Neural cell (in vitro differentiated cells): Measurements from ENCODE around the gene CMTM6.

ENCODE experiments used
- EP300 ChIP-seq: fragments of 450-650 bp; conservative IDR thresholded peaks from 2 replicates; pipeline ENCODE4 v1.6.1; 2014; ENCODE audit warnings: antibody characterized with exemption, mild to moderate bottlenecking, moderate library complexity; ENCODE audit not compliant: poor library complexity, severe bottlenecking
- EZH2 ChIP-seq: fragments of 200-600, 300-800 bp; shearing (Covaris generic), sonication (generic); IDR thresholded peaks from 2 replicates; pipeline ENCODE4 v1.6.1; 2014; ENCODE audit warnings: antibody characterized with exemption, low read length, borderline replicate concordance, mild to moderate bottlenecking; ENCODE audit not compliant: insufficient read depth, poor library complexity, severe bottlenecking
- POLR2AphosphoS5 ChIP-seq: IDR thresholded peaks from 2 replicates; pipeline ENCODE4 v1.6.1; 2012
- RAD21 ChIP-seq: fragments of 450-650 bp; conservative IDR thresholded peaks from 2 replicates; pipeline ENCODE4 v1.6.1; 2014; ENCODE audit warnings: antibody characterized with exemption, mild to moderate bottlenecking, moderate library complexity
- SMC3 ChIP-seq: fragments of 450-650 bp; conservative IDR thresholded peaks from 2 replicates; pipeline ENCODE4 v1.6.1; 2014; ENCODE audit warnings: antibody characterized with exemption, mild to moderate bottlenecking, moderate library complexity; ENCODE audit not compliant: poor library complexity
- TAF1 ChIP-seq: IDR thresholded peaks from 2 replicates; pipeline ENCODE4 v1.6.1; 2012; ENCODE audit warnings: low read depth
- TF ChIP-seq, protein P1 (sequence below): fragments of 450-650 bp; IDR thresholded peaks from 2 replicates; pipeline ENCODE4 v1.5.1; 2014; ENCODE audit warnings: antibody characterized with exemption, mild to moderate bottlenecking, moderate library complexity; ENCODE audit not compliant: poor library complexity, severe bottlenecking
- TF ChIP-seq, protein P2 (sequence below): IDR thresholded peaks from 2 replicates; pipeline ENCODE4 v1.6.1; 2012; ENCODE audit warnings: borderline replicate concordance

DNA sequence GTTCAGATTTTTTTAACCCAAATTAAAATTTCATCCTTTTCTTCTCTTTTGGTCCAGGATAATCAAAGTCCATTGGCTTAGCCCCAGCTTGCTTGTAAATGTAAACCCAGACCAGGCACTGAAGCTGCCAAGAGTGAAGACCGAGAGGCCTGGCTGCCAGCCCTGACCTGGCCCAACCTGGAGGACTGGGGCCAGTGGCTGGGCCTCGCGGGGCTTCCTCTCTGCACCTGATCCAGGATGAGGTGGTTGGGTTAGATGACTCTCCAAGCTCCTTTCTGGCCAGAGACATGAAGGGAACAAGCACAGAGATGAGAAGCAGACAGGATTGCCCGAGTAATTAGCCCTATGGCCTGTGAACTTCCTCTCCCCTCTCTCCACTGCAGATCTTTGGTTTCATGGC is 50.6 kb downstream of the CMTM6 start:
- TF ChIP-seq, protein P1, sequence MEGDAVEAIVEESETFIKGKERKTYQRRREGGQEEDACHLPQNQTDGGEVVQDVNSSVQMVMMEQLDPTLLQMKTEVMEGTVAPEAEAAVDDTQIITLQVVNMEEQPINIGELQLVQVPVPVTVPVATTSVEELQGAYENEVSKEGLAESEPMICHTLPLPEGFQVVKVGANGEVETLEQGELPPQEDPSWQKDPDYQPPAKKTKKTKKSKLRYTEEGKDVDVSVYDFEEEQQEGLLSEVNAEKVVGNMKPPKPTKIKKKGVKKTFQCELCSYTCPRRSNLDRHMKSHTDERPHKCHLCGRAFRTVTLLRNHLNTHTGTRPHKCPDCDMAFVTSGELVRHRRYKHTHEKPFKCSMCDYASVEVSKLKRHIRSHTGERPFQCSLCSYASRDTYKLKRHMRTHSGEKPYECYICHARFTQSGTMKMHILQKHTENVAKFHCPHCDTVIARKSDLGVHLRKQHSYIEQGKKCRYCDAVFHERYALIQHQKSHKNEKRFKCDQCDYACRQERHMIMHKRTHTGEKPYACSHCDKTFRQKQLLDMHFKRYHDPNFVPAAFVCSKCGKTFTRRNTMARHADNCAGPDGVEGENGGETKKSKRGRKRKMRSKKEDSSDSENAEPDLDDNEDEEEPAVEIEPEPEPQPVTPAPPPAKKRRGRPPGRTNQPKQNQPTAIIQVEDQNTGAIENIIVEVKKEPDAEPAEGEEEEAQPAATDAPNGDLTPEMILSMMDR, result no peak
- no peak for TF ChIP-seq RAD21
- no peak for TF ChIP-seq TAF1
- no peak for TF ChIP-seq SMC3
- TF ChIP-seq, protein P2, sequence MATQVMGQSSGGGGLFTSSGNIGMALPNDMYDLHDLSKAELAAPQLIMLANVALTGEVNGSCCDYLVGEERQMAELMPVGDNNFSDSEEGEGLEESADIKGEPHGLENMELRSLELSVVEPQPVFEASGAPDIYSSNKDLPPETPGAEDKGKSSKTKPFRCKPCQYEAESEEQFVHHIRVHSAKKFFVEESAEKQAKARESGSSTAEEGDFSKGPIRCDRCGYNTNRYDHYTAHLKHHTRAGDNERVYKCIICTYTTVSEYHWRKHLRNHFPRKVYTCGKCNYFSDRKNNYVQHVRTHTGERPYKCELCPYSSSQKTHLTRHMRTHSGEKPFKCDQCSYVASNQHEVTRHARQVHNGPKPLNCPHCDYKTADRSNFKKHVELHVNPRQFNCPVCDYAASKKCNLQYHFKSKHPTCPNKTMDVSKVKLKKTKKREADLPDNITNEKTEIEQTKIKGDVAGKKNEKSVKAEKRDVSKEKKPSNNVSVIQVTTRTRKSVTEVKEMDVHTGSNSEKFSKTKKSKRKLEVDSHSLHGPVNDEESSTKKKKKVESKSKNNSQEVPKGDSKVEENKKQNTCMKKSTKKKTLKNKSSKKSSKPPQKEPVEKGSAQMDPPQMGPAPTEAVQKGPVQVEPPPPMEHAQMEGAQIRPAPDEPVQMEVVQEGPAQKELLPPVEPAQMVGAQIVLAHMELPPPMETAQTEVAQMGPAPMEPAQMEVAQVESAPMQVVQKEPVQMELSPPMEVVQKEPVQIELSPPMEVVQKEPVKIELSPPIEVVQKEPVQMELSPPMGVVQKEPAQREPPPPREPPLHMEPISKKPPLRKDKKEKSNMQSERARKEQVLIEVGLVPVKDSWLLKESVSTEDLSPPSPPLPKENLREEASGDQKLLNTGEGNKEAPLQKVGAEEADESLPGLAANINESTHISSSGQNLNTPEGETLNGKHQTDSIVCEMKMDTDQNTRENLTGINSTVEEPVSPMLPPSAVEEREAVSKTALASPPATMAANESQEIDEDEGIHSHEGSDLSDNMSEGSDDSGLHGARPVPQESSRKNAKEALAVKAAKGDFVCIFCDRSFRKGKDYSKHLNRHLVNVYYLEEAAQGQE, result no peak
- TF ChIP-seq EP300, result no peak
- TF ChIP-seq EZH2, result no peak
- TF ChIP-seq POLR2AphosphoS5, result no peak
